HFF-Myc (cell line): ENCODE data around the gene ZCCHC8.
"Not testable (repeated sequence)": the region's sequence is repeated elsewhere in the genome, so short reads cannot be mapped to it uniquely, and the experiment has no call there.

Experiments used
- DNase-seq: peaks from one replicate; pipeline ENCODE4 v3.0.0-alpha.2; 2011; ENCODE audit warnings: low read depth; ENCODE audit errors: extremely low read depth
- H3K4me3 ChIP-seq: replicated peaks from 2 replicates; pipeline ENCODE4 v1.5.1; 2011; ENCODE audit warnings: low read depth, mild to moderate bottlenecking, control low read depth, low read length
- TF ChIP-seq, protein P1 (sequence below): IDR thresholded peaks from 2 replicates; pipeline ENCODE4 v1.5.1; 2012; ENCODE audit warnings: mild to moderate bottlenecking, low read depth, low read length, control low read depth; ENCODE audit errors: missing control alignments

The ZCCHC8 gene

GRCh38 chr12:122467983-122468382 is 32.7 kb downstream of the ZCCHC8 start:
- TF ChIP-seq, protein P1, sequence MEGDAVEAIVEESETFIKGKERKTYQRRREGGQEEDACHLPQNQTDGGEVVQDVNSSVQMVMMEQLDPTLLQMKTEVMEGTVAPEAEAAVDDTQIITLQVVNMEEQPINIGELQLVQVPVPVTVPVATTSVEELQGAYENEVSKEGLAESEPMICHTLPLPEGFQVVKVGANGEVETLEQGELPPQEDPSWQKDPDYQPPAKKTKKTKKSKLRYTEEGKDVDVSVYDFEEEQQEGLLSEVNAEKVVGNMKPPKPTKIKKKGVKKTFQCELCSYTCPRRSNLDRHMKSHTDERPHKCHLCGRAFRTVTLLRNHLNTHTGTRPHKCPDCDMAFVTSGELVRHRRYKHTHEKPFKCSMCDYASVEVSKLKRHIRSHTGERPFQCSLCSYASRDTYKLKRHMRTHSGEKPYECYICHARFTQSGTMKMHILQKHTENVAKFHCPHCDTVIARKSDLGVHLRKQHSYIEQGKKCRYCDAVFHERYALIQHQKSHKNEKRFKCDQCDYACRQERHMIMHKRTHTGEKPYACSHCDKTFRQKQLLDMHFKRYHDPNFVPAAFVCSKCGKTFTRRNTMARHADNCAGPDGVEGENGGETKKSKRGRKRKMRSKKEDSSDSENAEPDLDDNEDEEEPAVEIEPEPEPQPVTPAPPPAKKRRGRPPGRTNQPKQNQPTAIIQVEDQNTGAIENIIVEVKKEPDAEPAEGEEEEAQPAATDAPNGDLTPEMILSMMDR = no peak
- H3K4me3 ChIP-seq = no peak overlapping the region
- no peak for DNase-seq

DNA sequence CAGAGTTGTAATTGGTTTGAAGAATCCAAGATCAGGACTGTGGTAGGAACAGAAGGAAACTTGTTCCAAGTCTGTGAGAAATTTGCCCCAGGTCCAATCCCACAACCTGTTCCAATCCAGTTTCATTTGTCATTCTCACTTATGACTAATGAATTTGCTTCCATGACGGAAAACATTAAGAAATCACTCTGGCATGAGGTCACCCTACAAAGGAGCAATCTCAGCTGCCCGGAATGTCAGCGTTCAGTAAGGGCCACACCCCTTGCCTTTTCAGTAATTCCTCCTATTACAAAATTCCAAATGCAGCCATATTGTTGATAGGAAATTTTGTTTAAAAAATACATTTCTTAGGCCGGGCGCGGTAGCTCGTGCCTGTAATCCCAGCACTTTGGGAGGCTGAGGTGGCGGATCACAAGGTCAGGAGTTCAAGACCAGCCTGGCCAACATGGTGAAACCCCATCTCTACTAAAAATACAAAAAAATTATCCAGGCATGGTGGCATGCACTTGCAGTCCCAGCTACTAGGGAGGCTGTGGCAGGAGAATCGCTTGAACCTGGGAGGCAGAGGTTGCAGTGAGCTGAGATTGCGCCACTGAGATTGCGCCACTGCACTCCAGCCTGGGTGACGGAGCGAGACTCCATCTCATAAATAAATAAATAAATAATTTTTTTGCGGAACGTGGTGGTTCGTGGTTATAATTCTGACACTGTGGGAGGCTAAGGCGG is 36.3 kb downstream of the ZCCHC8 start:
- DNase-seq = peak; percentile 69

GRCh38 chr12:122460641-122461040 is 40.1 kb downstream of the ZCCHC8 start:
- no peak overlapping the region for H3K4me3 ChIP-seq
- TF ChIP-seq, protein P1 = no peak
- no peak for DNase-seq

More for the DNA sequence above, 36.3 kb downstream of the ZCCHC8 start:
- H3K4me3 ChIP-seq = not testable (repeated sequence)

- TF ChIP-seq, protein P1 = no peak
- no peak overlapping the region for H3K4me3 ChIP-seq
- no peak for DNase-seq
Observed at GRCh38 chr12:122460061-122460460, 40.7 kb downstream of the ZCCHC8 start.

- H3K4me3 ChIP-seq = no peak overlapping the region
- TF ChIP-seq, protein P1 = no peak
- DNase-seq = no peak
Observed at GRCh38 chr12:122459211-122459610, 41.5 kb downstream of the ZCCHC8 start.

DNA sequence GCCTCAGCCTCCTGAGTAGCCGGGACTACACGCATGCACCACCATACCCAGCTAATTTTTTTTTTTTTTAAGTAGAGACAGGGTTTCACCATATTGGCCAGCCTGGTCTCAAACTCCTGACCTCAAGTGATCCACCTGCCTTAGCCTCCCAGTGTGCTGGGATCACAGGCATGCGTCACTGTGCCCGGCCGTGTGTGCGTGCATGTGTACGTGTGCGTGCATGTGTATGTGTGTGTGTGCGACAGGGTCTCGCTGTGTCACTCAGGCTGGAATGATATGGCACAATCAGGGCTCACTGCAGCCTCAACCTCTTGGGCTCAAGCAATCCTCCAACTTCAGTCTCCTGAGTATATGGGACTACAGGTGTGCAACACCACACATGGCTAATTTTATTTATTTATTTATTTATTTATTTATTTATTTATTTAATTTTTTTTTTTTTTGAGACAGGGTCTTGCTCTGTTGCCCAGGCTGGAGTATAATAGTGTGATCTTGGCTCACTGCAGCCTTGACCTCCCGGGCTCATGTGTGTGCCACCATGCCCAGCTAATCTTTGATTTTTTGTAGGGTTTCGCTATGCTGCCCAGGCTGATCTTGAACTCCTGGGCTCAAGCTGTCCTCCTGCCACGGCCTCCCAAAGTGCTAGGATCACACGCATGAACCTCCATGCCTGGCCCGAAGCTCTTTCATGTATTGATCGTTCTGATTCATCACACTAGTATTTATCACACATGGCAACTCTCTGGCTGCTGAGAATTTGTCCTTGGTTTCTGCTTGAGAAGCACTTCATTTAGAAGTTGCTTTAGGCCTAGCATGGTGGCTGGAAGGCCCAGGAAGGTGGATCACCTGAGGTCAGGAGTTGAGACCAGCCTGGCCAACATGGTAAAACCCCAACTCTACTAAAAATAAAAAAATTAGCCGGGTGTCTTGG is 42.4 kb downstream of the ZCCHC8 start:
- no peak overlapping the region for H3K4me3 ChIP-seq
- TF ChIP-seq, protein P1 = no peak
- no peak for DNase-seq

DNA sequence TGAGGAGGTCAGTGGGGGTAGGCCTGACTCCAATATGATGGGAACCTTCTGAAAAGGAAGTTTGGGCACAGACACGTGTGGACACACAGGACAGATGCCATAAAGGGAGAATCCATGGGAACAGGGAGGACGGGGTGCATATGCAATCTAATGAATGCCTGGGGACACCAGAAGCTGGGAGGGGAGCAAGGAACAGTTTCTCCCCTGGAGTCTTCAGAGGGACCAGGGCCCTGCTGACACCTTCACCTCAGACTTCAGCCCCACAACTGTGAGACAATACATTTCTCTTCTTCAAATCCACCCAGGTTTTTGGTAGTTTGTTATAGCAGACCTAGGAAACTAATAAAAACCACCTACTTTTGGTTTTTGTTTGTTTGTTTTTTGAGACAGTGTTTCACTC is 43.1 kb downstream of the ZCCHC8 start:
- DNase-seq = no peak
- H3K4me3 ChIP-seq = no peak overlapping the region
- TF ChIP-seq, protein P1 = no peak
